SHP77 treated with DMSO at 0.1 percent for 48 hours (cell line): ENCODE results near the gene SKIDA1.

Source experiments
- DNase-seq: peaks from one replicate; lab custom pipeline; 2025; lab: John Stamatoyannopoulos, UW

SKIDA1 gene

DNA sequence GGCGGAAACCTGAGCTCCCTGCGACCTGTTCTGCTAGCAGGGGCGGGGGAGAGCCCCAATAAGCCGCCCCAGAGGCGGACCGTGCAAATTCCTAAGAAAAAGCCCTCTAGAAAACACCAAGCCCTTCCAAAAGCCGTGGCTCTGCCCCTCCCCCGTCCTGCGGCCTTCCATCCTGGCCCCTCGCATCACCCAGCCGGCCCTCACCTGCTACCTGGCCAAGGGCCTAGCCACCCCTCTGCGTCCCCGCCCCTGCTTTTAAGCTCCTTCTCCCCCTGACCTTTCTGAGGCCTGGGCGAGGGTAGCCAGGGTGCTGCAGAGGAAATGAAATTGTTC is 24.9 kb downstream of the SKIDA1 start:
- no peak for DNase-seq

GRCh38 chr10:21499701-21500577 is 25.5 kb downstream of the SKIDA1 start:
- DNase-seq, result no peak

DNA sequence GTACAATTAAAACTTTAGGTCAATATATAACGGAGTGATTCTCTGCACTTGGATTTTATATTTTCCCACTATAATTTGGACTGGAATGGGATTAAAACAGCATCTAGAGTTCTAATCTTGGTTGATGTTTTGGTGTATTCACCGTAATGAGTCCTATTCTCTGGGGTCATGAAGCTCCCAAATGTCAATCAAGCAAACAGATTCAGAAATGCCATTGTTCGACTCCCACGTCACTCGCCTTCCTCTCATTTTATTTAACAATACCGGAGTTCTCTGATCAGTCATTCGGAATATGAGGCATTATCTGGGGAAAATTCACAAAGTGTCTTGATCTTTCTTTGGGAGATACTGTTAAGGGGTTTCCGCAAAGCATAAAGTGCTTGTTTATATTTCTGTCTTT is 26.5 kb downstream of the SKIDA1 start:
- no peak for DNase-seq

DNA sequence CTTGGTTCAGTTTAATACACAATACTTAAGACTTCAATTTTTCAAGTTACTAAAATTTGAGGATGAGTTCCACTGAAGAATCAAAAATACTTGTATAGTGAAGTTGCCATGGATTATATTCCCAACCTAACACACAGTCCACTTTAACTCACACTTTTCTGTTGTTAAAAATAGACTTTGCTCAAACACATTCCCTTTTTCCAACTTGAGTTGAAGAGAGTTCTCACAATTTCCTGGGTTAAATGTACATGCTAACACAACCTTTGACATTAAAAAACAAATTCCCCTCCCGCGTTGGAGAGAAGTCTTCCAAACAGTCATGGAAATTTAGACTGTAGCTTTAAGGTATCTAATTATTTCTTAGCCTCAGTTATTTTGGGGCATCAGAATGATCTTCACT is 27.1 kb downstream of the SKIDA1 start:
- DNase-seq, result no peak

- peak; percentile 75 for DNase-seq
Measured at GRCh38 chr10:21497177-21497807, 28.2 kb downstream of the SKIDA1 start.

DNA sequence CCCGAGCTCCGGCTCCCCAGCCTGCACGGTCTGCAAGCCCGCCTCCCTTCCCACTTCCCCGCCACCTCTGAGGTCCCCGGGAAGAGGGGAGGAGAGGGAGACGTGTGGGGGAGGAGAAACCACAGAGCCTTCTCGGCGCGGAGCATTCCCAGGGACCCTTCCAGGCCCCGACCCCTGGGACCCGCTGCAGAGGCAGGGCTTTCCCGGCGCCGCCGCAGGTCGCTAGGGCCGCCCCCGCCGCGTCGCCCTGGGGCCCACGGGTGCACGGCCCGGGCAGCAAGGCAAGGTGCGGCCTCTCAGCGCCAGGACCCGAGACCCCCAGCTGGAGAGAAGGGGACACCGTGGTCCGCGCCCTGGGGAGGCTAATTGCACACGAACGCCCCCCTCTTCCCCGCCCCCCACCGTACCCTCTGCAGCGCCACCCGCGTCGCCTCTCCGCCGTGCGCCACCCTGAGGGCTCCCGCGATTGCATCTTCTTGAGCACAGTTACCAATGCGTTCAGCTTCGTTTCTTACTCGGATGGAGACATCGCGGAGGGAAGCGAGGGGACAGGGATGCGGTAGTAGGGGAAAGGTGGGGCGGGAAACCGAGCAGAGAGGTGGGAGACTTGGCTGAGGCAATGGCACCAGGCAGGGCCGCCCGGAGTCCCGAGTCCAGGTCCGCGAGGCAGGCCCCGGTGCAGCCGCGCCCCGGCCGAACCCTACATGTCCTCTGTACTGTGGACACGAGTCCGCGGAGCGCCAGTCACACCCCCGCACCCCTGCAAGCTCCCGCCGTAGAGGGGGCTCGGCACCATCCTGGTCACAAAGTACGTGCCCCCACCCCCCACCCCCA is 28.9 kb downstream of the SKIDA1 start:
- peak; percentile 22 for DNase-seq

DNA sequence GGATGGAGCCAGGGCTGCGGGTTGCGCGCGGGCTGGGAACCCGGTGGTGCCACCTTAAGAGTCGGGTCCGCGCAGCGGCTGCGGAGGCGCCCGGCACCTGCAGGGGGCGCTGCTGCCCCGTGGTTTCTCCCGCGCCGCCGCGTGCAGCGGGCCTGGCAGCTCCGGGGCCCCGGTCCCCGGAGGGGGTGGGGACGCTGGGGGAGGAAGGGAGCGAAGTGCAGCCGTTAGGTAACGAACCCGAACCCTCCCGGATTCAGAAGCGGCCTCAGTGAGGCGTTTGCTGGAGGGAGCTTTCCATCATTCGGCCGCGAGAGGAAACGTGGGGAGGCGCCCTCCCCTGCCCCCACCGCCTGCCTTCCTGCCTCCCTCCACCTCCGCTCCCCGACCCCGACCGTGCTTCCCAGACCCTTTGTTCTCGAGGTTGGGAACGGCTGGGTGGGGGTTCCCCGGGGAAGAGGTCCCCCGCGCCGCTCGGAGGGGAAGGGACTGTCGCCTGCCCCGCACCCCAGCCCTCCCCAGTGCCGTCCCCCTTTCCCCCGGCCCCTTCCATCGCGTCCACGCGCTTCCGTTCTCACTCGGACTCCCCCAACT is 29.6 kb downstream of the SKIDA1 start:
- peak; percentile 62 for DNase-seq

- no peak for DNase-seq
Measured at GRCh38 chr10:21495002-21495751, 30.3 kb downstream of the SKIDA1 start.

DNA sequence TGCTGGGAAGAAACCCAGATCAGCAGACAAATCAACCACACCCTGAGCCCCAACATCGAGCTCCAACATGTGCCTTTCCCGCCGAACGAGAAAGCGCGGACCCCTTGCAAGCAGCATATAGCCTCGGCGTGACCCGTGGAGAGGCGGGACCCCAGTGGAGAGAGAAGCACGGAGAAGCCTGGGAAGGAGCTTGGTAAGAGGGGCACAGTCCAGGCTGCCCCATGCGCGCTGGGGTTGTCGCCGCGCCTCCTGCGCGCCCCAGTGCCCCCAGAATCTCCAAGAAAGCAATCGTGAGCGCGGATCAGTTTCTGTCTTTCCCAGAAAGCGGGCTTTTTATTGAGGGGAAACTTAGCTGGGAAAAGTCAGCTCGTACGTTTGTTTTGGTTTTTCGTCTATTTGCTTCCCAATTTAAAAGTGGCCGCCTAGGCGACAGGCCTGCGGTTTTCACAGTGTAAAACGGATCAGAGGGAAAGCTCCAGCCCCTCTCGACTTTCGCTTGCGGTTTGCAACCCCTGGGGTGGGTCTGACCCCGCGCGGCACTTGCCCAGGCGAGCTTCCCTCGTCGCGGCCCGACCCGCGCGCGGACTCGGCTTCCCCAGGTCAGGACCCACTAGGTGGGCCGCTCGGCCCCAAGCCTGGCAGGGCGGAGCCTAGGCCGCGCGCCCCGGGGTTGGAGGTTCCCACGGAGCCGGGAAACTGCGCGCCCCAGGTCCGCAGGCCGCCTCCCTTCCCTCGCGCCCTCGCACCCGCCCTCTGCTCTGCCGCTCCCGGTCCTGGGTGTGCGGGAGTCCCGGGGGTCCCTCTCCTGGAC is 31.1 kb downstream of the SKIDA1 start:
- DNase-seq, result no peak

- no peak for DNase-seq
Measured at GRCh38 chr10:21493784-21494183, 31.7 kb downstream of the SKIDA1 start.

DNA sequence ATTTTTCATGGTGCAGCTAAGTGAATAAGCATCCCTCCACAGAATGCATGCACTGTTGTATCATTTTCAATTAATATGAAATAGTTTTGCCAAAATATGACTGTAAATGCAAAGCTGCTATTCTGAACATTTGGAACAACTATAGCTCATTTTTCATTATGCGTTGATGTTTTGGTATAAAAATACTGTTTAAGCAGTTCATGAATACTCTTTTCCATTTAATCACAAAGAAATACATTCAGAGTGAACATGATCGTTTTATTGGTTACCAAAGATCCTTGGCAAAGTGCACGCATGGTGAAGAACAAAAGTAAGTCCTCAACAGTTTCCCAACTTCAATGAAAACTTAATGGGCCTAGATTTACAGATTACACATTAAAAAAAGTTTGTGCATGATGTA is 33.1 kb downstream of the SKIDA1 start:
- no peak for DNase-seq

- DNase-seq, result no peak
Measured at GRCh38 chr10:21490711-21491105, 34.8 kb downstream of the SKIDA1 start.

GRCh38 chr10:21490028-21490710 is 35.3 kb downstream of the SKIDA1 start:
- no peak for DNase-seq

- DNase-seq, result no peak
Measured at GRCh38 chr10:21488957-21489446, 36.5 kb downstream of the SKIDA1 start.

GRCh38 chr10:21488246-21488956 is 37.1 kb downstream of the SKIDA1 start:
- no peak for DNase-seq

DNA sequence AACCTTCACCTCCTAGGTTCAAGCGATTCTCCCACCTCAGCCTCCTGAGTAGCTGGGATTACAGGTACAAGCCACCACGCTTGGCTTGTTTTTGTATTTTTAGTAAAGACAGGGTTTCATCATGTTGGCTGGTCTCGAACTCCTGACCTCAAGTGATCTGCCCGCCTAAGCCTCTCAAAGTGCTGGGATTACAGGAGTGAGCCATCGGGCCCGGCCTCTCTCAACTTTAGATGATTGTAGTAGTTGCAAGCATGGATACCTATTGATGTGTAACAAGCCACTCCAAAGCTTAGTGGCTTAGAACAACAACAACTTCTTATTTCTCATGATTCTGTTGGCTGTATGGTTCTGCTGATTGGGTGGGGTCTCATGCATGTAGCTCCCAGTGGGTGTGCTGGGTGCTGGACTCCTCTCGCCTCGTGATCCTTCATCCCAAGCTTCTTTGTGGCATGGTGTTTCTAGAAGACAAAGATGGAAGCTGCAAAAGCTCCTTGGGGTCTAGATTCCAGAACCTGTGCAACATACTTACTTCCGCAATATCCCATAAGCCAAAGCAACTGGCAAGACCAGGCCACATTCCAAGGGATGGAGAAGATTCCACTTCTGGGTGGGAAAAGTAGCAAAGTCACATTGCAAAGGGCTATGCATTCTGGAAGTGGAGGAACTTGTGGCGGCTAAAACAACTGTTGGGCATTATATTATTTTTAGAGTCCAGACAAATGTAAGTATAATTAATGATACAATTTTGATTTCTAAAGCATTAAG is 37.9 kb downstream of the SKIDA1 start:
- DNase-seq, result no peak

DNA sequence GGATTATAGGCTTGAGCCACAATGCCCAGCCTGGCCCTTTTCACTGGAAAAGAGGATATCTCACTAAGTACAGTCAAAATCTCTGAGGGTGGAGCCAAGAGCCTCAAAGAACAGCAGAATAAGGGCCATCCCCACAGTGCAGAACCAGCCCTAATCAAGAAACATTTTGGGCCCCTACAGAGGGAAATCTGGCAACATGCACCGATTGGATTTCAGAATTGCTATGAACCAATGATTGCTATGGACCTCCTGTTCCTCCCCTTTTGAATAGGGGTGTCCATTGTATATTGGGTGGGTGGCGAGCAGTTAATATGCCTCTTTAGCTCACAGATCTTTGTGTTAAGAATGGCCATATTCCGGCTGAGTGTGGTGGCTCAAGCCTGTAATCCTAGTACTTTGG is 42.7 kb downstream of the SKIDA1 start:
- DNase-seq, result no peak

DNA sequence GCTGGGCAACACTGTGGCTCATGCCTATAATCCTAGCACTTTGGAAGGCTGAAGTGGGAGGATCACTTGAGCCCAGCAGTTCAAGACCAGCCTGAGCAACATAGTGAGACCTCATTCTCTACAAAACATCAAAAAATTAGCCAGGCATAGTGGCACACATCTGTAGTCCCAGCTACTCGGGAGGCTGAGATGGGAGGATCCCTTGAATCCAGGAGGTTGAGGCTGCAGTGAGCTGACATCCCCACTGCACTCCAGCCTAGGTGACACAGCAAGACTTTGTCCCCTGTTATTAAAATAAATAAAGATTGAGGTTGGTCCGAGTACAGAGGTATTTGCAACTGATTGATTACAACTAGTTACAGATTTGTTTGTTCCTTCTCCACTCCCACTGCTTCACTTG is 44.1 kb downstream of the SKIDA1 start:
- no peak for DNase-seq
